GM19372 (cell line): ENCODE measurements around the gene CTSH.

Experiments
- ATAC-seq: cut with Tn5 transposase; IDR thresholded peaks from one replicate; pipeline ENCODE4 v1.9.1; 2021; ENCODE audit warnings: mild to moderate bottlenecking, low read depth, moderate library complexity; ENCODE audit not compliant: unreplicated experiment

CTSH gene

GRCh38 chr15:78944669-78945407 is at the start of gene CTSH:
Gene CTSH (minus strand): TSS chr15:78945046. CDS start chr15:78944981, 65 bp downstream.
- ATAC-seq: peak; percentile 82

DNA sequence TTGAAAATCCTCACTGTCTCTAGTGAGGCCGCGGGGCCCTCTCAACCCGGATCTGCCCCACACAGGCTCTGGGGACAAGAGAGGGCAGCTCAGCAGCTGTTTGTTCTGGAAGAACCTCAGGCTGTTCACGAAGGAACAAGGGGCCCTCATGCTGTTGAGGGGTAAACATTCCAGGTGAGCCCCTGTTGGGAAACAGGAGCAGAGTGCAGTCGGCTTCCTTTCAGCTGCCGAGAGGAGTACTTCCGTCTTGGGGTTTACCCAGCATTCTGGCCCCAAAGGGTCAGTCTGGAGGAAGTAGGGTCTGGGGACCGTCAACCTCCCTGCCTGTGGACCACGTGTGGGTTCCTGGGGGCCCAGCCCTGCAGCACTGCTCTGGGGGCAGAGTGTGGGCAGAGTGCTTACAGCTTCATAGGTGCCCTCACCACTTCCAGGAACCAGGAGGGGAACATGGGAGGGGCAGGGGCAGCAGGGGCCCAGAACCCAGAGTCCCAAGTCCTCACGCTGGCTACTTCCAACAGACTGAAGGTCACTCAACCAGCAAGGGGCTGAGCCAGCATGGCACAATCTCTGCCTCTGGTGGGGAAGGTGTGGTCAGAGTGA is 49.2 kb upstream of the CTSH start:
- no peak for ATAC-seq

- no peak for ATAC-seq
These were observed 48.5 kb upstream of the CTSH start for GRCh38 chr15:78993257-78993930.

DNA sequence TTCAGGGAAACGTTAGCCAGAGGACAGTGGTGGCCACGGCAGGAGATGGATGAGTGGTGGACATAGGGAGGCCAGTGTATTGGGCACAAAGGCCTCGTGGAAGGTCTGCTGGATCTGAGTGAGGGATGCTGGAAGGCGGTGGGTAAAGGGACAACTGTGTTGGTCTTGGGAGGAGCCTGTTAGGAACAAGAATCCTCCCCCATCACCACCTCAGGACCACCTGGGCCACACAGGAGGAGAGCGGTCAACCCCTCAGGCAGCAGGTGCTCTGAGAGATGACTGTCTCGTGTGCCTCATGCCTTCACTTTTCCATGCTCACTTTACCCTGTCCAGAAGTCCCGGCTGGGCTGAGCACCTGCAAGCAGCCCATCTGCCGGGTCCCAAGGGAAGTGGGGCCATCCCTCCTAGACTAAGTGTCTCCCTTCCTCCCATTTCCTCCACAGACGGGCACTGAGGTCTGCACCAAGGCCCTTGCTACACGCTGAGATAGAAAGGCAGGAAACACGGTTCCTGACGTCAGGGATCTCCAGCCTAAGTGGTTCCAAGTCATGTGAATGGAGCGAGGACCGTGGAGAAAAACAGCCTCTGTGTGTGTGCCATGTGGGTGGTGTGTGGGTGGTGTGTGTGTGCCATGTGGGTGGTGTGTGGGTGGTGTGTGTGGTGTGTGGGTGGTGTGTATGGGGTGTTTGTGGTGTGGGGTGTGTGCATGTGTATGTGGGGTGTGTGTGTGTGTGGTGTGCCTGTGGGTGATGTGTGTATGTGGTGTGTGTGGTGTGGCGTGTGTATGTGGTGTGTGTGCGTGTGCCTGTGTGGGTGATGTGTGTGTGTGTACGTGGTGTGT is 47.8 kb upstream of the CTSH start:
- ATAC-seq: no peak

DNA sequence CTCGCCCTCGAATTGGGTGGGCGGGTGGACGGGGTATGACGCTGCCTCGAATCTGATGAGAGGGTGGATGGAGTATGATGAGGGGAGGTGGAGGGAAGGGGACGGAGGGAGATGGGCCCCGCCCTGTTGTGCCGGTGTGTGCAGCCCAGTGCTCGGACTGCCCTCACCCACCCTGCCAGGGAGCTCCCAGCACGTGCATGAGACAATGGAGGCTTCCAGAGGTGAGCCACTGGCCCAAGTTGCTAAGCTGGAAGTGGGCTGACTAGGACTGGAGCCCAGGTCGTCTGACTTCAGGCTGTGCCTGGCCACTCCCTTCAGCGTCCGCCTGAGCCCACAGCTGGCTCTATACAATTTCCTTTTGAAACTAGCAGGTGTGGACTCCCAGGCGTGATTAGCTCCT is 47.0 kb upstream of the CTSH start:
- ATAC-seq: no peak

DNA sequence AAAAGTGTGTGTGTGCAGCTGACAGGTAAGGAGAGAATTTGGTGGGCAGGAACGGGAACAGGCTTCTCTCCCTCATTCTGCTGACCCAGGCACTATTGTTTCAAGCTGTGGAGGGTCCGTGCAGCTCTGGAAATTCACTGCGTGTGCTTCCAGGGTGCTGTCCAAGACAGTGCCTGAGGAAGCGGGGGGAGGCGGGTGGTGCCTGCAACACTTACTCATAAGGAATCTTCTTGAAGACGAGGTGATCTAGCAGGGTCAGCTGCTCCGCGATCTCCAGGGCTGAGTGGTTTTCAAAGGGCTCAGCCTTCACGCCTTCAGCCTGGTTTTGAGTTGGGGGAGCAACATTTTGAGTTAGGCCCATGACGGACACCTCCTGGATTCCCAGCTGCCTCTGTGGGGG is 46.6 kb upstream of the CTSH start:
- no peak for ATAC-seq

DNA sequence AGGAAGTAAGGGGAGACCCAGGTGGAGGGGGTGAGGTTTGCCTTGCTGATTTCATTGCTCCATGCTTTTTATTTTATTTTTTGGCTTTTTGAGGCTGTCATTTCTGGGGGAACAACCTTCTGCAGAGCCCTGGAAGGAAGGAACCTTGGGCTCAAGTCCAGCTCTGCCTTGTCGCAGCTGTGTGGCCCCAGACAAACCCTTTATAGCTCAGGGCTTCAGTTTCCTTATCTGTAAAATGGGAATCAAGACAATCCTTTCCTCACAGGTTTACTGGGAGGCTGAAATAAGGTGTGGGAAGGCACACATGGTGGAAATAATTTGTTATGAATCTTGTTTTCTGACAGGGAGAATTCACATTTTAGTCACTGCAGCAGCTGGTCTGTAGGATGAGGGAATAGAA is 45.4 kb upstream of the CTSH start:
- no peak for ATAC-seq

GRCh38 chr15:78989701-78990240 is 44.9 kb upstream of the CTSH start:
- ATAC-seq: no peak

DNA sequence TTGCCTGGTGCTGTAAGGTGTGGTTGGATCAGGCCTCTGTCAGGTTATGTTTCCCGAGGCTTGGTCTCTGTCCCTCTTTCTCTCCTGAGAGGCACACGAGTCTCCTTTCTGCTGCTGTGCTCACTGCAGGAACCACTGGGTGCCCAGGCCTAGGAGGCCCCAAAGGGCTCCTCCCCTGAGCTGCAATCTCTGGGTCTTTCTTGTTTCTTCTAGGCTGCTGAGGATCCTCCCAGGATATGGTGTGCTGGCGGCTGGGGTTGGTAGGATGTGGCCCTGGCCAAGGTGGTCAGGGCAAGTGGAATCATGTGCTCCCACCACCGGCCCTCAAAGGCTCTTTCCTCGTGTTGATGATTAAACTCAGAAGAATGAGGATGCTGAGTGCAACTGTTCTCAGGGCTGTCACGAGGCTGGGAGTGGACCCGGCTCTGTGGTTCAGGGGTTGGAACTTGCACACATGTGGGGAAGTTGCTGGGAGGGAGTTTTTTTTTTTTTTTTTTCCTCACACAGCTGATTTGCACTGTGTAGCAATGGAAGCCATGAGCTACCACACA is 43.6 kb upstream of the CTSH start:
- no peak for ATAC-seq

DNA sequence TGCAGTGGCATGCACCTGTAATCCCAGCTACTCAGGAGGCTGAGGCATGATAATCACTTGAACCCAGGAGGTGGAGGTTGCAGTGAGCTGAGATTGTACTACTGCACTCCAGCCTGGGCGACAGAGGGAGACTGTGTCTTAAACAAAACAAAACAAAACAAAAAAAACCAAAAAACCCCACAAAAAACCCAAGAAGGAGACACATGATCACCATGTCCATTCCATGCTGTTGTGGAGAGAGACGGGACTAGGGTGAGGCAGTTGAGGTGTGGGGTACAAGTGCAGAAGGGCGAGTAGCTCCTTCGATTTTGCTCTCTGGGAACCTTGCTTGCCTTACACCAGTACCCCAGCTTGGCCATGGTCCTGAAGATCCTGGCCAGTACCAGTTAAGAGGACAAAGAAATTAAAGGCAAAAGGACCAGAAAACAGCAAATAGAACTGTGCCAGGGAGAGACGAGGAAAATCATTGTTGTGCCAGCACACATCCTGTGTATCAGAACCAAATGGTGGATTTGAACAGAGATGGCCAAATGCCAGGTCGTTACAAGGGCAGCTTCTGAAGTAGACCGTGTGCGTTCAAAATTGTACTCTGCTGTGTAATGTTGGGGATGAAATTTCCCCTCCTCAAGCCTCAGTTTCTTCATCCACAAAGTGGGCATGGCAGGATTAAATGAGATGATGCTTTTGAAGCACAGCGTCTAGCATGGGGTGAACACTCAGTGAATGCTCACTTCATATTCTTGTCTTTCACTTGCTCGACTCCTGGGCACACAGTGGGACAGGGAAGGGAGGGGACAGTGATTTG is 42.9 kb upstream of the CTSH start:
- no peak for ATAC-seq

DNA sequence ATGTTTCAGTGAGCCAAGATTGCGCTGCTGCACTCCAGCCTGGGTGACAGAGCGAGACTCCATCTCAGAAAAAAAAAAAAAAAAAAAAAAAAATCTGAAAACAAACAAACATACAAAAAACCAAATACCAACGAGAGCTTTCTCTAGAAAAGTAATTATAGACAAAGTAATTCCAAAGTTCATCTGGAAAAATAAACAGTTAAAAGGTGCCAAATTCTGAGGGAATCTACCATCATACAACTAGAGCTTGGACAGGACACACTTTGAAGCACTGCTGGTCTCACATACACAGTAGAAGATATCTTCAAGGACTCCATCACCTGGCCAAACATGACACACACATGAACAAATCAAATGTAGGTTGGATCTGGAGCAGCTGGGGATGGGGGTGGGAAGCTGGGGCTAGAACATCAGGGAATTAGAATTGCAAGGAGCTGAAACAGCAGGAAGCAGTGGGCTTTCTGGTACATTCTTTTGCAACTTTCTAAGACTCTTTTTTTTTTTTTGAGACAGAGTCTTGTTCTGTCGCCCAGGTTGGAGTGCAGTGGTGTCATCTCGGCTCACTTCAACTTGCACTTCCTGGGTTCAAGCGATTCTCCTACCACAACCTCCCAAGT is 41.1 kb upstream of the CTSH start:
- ATAC-seq: no peak

- ATAC-seq: no peak
These were observed 39.2 kb upstream of the CTSH start for GRCh38 chr15:78984041-78984440.

DNA sequence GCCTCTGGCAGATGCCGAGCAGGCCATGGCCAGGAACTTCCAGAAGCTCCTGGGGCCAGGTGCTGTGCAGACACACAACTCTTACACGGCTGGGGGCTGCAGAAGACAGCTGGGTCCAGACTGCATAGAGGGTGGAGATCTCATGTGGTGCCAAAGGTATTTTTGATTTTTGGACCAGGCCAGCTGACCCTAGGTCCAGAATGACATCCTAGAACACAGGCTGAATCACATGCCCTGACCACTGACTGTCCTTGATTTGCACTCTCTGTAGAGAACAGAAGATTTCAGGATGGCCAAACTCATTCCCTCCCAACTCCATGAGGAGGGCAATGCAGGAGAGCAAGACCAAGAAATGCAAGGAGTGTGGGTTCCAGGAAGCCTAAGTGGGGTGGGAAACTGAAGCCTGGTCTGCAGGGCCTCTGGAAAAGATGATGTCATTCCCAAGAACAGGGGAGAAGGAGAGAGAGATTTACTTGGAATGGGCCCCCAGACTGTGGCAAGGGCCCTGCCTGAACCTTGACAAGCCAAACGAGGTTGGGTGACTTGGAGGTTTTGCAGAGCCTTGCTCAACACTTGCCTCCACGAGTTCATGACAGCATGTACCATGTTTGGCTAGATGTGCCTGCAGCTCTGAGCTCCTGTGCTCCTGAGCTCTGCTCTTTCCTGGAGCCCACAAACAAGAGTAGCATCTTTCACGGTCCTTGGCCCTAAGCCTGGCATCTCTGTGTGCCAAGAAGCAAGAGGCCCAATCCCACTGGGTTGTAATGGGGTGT is 38.5 kb upstream of the CTSH start:
- no peak for ATAC-seq

GRCh38 chr15:78982736-78983135 is 37.9 kb upstream of the CTSH start:
- no peak for ATAC-seq

GRCh38 chr15:78981532-78982313 is 36.9 kb upstream of the CTSH start:
- no peak for ATAC-seq

GRCh38 chr15:78979456-78980320 is 34.8 kb upstream of the CTSH start:
- ATAC-seq: no peak
